GM12874 (cell line): ENCODE data around the gene SERGEF.

Experiments
- TF ChIP-seq, protein P1 (sequence below): IDR thresholded peaks from 2 replicates; pipeline ENCODE4 v1.5.1; 2011; ENCODE audit warnings: low read depth, mild to moderate bottlenecking, control low read depth, low read length, moderate library complexity; ENCODE audit not compliant: insufficient read depth

The SERGEF gene

DNA sequence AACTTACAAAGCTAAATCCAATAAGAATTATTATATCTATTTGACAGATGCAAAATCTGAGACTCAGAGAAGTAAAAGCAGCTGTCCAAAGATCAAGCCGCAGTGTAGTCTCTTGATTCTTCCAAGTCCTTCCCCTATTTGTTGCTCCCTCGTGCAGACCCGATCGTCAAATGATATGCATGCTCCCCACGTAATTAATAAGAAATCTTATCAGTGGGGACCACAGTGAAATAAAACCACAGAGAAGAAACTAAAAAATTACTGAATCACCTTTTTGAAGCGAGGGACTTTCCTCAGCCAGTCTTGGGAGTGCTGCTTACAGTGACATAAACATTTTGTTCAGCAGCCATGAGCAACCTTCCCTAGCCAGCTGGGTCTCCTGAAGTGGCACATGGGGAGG lies 64.6 kb downstream of the SERGEF start:
- TF ChIP-seq, protein P1, sequence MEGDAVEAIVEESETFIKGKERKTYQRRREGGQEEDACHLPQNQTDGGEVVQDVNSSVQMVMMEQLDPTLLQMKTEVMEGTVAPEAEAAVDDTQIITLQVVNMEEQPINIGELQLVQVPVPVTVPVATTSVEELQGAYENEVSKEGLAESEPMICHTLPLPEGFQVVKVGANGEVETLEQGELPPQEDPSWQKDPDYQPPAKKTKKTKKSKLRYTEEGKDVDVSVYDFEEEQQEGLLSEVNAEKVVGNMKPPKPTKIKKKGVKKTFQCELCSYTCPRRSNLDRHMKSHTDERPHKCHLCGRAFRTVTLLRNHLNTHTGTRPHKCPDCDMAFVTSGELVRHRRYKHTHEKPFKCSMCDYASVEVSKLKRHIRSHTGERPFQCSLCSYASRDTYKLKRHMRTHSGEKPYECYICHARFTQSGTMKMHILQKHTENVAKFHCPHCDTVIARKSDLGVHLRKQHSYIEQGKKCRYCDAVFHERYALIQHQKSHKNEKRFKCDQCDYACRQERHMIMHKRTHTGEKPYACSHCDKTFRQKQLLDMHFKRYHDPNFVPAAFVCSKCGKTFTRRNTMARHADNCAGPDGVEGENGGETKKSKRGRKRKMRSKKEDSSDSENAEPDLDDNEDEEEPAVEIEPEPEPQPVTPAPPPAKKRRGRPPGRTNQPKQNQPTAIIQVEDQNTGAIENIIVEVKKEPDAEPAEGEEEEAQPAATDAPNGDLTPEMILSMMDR, result no peak

- TF ChIP-seq, protein P1, result no peak
These were observed 73.3 kb downstream of the SERGEF start for GRCh38 chr11:17939542-17939941.

DNA sequence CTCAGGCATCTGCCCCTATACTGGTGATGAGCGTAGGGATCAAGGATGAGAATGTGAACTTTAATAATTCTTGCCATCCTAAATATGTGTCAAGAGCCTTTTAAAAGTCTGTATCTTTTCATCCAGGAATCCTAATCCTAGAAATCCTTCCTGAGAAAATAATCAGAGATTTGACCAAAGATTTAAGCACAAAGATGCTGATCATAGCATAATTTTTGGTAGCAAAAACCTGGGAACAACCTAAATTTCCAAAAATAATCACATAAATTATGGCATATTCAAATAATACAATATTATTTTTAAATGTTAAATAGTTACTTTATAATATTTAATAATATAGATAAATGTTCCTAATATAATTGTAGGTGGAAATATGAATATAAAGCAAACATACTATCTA lies 76.1 kb downstream of the SERGEF start:
- TF ChIP-seq, protein P1, result no peak

DNA sequence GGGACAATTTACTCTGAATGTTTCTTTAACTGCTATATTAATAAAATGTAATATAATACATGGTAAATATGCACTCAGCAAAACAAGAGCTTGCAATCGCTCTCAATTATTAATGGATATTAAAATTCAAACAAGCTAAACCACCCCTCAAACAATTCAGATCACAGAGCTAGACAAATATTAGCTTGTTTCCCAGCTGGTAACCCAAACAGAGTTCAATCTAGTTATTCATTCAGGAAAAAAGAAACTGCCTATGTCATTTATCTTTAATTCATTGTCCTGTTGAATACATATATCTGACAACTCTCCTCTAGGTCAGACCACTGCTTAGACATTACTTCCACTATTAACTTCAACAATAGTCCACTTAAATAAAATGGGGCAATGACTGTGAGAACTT lies 78.7 kb downstream of the SERGEF start:
- TF ChIP-seq, protein P1, result no peak

DNA sequence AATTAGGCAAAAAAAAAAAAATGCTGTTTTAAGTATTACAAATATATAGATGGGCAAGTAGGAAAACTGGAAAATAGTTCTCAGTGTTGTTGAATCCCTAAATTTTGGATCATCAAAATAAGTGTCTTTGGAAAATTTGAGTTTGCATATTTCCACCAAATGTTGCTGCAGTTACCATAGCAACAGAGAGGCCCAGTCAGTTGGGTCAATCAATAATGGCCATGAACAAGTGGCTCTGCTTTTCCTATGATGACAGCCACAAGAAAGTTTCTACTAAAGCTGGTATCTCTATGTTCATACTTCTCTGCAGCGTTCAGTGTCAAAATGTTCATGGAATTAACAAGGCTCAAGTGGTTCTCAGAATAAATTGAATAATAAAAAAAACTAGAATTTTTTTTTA lies 79.1 kb downstream of the SERGEF start:
- TF ChIP-seq, protein P1, result no peak

GRCh38 chr11:17932472-17932871 lies 80.4 kb downstream of the SERGEF start:
- TF ChIP-seq, protein P1, result 0 out of 2 replicates have a peak, but pooled peaks have one; percentile 1

GRCh38 chr11:17931595-17931994 lies 81.3 kb downstream of the SERGEF start:
- TF ChIP-seq, protein P1, result no peak
